ENCODE data around the gene F11. TPM values are rescaled to one million over a fixed set of nuclear protein-coding genes. Genes with fewer than 3 reads are reported as not detected.
"Not testable (repeated sequence)": the region's sequence is repeated elsewhere in the genome, so short reads cannot be mapped to it uniquely, and the experiment has no call there.

The F11 gene
- total and polyA plus RNA-seq, 2 experiments from 2014 or later: 7.1 to 9.5 TPM

DNA sequence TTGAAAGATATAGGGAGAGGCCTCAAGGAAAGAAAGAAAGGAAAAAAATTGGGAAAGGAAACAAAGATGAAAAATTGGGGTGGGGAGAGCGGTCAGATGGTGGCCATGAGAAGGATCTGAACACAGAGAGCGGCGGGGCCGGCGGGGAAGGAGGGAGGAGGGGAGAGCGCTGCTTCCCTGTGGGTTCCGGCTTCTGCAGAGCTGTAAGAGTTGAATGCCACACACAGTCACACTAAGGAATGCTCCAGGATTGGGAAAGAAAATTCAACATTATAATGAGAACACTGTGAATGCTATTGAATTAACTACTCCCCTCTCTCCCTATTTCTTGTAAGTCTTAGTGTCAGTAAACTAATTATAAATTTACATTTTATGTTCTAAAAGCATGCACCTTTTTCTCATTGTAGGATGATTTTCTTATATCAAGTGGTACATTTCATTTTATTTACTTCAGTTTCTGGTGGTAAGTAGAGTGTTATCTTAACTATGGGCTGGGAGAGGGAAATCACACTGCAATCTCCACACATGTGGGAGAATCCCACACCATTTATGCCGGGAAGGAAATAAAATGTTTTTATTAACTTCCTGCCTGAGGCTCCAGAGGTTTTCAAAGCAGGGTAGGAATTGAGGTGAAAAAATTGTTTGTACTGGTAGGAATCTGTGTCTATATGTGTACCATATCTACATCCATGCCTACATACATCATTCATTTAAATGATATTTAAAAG is 904 bp downstream of the F11 start:
- peak overlapping the region; percentile 70 for H3K4me2 ChIP-seq
- TF ChIP-seq, protein P1, sequence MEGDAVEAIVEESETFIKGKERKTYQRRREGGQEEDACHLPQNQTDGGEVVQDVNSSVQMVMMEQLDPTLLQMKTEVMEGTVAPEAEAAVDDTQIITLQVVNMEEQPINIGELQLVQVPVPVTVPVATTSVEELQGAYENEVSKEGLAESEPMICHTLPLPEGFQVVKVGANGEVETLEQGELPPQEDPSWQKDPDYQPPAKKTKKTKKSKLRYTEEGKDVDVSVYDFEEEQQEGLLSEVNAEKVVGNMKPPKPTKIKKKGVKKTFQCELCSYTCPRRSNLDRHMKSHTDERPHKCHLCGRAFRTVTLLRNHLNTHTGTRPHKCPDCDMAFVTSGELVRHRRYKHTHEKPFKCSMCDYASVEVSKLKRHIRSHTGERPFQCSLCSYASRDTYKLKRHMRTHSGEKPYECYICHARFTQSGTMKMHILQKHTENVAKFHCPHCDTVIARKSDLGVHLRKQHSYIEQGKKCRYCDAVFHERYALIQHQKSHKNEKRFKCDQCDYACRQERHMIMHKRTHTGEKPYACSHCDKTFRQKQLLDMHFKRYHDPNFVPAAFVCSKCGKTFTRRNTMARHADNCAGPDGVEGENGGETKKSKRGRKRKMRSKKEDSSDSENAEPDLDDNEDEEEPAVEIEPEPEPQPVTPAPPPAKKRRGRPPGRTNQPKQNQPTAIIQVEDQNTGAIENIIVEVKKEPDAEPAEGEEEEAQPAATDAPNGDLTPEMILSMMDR (IDR thresholded peaks at IDR 0.05; ENCODE audit: poor library complexity): no peak
- no peak for TF ChIP-seq EZH2 (IDR thresholded peaks at IDR 0.05; ENCODE audit: borderline replicate concordance)

DNA sequence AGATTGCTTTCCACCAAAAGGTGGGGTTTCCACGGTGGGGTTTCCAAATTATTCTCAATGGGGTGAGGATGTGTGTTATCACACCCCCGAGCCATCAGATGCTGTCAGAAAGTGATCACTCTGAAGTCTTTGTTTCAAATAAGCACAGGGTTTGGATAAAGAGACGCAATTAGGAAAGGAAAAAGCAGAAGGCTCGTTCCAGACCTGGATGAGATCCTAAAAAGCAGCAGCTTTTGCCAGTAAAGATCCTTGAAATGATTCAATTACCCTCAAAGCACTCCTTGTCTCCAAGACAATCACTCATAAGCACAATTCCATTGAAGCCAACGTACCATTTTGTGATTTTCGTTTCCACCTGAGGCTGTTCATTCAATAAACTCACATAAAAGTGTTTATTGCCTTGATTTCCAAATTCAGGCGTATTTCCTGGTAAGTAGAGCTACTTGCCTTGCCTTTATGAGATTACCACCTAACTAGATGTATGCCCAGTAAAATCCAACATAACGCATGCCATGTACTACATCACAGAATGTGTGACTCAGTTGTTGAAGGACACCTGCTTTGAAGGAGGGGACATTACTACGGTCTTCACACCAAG is 5.2 kb downstream of the F11 start:
- TF ChIP-seq EZH2phosphoT487 (IDR thresholded peaks at IDR 0.05; ENCODE audit: low read depth, severe bottlenecking, unreplicated experiment) (no peak), EZH2 (IDR thresholded peaks at IDR 0.05; ENCODE audit: borderline replicate concordance) (no peak)
- TF ChIP-seq, protein P1 (IDR thresholded peaks at IDR 0.05; ENCODE audit: poor library complexity): no peak
- WGBS (ENCODE audit: low lambda C conversion rate, missing lambda C conversion rate): 89% methylated on average over 9 of the region's 9 CpGs
- Histone ChIP-seq H3K27me3 (no peaks in the 10 kb centered on the region), H4K20me1 (ENCODE audit: insufficient read depth, poor library complexity, severe bottlenecking) (no peaks in the 10 kb centered on the region), H3K9me3 (ENCODE audit: low read depth) (no peaks in the 10 kb centered on the region), H3K79me2 (no peaks in the 10 kb centered on the region), H3K36me3 (replicated peaks; ENCODE audit: insufficient read depth, low read depth) (no peaks in the 10 kb centered on the region), H3K4me2 (no peak overlapping the region), H3K4me1 (ENCODE audit: insufficient read depth) (peaks cover 8% of the 10 kb centered on the region), H2AFZ (no peak overlapping the region), H3K4me3 (no peak overlapping the region), H3K27ac (no peak overlapping the region), H3K9me2 (replicated peaks; ENCODE audit: insufficient read depth) (no peaks in the 10 kb centered on the region)
- no peak for DNase-seq (ENCODE audit: low spot score)

More for the DNA sequence above, 904 bp downstream of the F11 start:
- Histone ChIP-seq H3K4me3 (no peak overlapping the region), H4K20me1 (ENCODE audit: insufficient read depth, poor library complexity, severe bottlenecking) (no peaks in the 10 kb centered on the region), H2AFZ (peak overlapping the region; percentile 53), H3K36me3 (replicated peaks; ENCODE audit: insufficient read depth, low read depth) (no peaks in the 10 kb centered on the region), H3K27ac (peak overlapping the region; percentile 57), H3K9me2 (replicated peaks; ENCODE audit: insufficient read depth) (no peaks in the 10 kb centered on the region), H3K4me1 (ENCODE audit: insufficient read depth) (peaks cover 19% of the 10 kb centered on the region), H3K9me3 (ENCODE audit: low read depth) (no peaks in the 10 kb centered on the region), H3K79me2 (no peaks in the 10 kb centered on the region), H3K27me3 (no peaks in the 10 kb centered on the region)
- peak; percentile 66 for DNase-seq (ENCODE audit: low spot score)
- 28% methylated on average over 6 of the region's 8 CpGs for WGBS (ENCODE audit: low lambda C conversion rate, missing lambda C conversion rate)

DNA sequence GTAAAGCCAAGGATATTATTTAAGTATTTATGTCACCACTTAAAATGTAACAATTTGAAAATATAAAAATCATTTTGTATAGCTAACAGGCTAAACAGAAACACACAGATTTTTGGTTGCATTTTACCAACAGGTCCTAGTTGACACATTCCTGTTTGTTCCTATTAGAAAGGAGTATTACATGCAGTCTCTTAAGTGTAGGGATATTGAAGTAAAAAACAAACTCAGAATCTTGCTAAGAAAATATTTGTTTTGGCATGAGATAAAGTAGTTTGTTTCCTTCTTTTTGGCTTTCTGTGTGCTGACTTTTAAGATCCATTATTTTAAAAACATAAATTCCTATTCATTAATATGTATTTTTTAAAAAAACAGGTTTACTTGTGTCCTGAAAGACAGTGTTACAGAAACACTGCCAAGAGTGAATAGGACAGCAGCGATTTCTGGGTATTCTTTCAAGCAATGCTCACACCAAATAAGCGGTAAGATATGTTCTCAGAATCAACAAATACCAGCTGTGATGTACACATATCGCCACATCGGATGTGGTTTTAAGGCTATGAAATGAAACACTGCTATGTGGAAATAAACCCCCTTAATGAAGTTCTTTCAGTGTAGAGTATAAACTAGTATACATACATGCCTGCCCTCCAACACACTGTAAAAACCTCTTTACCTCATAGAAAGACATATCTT is 6.9 kb downstream of the F11 start:
- TF ChIP-seq, protein P1 (IDR thresholded peaks at IDR 0.05; ENCODE audit: poor library complexity): no peak
- TF ChIP-seq EZH2phosphoT487 (IDR thresholded peaks at IDR 0.05; ENCODE audit: low read depth, severe bottlenecking, unreplicated experiment) (no peak), EZH2 (IDR thresholded peaks at IDR 0.05; ENCODE audit: borderline replicate concordance) (no peak)
- 82% methylated on average over 4 of the region's 4 CpGs for WGBS (ENCODE audit: low lambda C conversion rate, missing lambda C conversion rate)
- H3K9me3 ChIP-seq (ENCODE audit: low read depth): no peaks in the 10 kb centered on the region
- H3K36me3 ChIP-seq (replicated peaks; ENCODE audit: insufficient read depth, low read depth): no peaks in the 10 kb centered on the region
- H3K9me2 ChIP-seq (replicated peaks; ENCODE audit: insufficient read depth): no peaks in the 10 kb centered on the region
- no peaks in the 10 kb centered on the region for H4K20me1 ChIP-seq (ENCODE audit: insufficient read depth, poor library complexity, severe bottlenecking)
- no peaks in the 10 kb centered on the region for H3K27me3 ChIP-seq
- no peak overlapping the region for H2AFZ ChIP-seq
- no peaks in the 10 kb centered on the region for H3K79me2 ChIP-seq
- H3K4me1 ChIP-seq (ENCODE audit: insufficient read depth): no peaks in the 10 kb centered on the region
- H3K4me3 ChIP-seq: no peak overlapping the region
- no peak overlapping the region for H3K27ac ChIP-seq
- no peak overlapping the region for H3K4me2 ChIP-seq
- no peak for DNase-seq (ENCODE audit: low spot score)

DNA sequence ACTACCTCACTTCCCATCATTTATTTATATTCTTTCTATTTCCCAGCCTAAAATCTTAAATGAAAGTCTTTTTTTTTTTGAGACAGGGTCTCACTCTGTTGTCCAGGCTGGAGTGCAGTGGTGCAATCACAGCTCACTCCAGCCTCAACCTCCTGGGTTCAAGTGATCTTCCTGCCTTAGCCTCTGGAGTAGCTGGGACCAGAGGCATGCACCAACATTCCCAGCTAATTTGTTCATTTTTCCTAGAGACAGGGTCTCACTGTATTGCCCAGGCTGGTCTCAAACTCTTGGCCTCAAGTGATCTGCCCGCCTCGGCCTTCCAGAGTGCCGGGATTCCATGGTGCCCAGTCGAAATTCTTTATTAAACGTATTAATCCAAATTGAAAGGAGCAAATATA is 7.4 kb downstream of the F11 start:
- not testable (repeated sequence) for DNase-seq (ENCODE audit: low spot score); H3K9me3 ChIP-seq (ENCODE audit: low read depth); H3K36me3 ChIP-seq (replicated peaks; ENCODE audit: insufficient read depth, low read depth); H3K9me2 ChIP-seq (replicated peaks; ENCODE audit: insufficient read depth); H3K4me2 ChIP-seq; H3K79me2 ChIP-seq; H3K4me1 ChIP-seq (ENCODE audit: insufficient read depth); H3K4me3 ChIP-seq; H3K27me3 ChIP-seq; H4K20me1 ChIP-seq (ENCODE audit: insufficient read depth, poor library complexity, severe bottlenecking); H2AFZ ChIP-seq; H3K27ac ChIP-seq
- 92% methylated on average over 5 of the region's 5 CpGs for WGBS (ENCODE audit: low lambda C conversion rate, missing lambda C conversion rate)
